Ascending aorta (tissue), 2 donors: ENCODE measurements around the gene PXYLP1. TPM values are rescaled to one million over a fixed set of nuclear protein-coding genes. Genes with fewer than 3 reads are reported as not detected.
A peak's percentile ranks its signal among the peaks of the same experiment; 100 is the strongest.

ENCODE experiments used
- DNase-seq, 2 donors: peaks; one replicate each; pipeline ENCODE4 v3.0.0-alpha.2; 2019; ENCODE audit warnings: low spot score in 2 of 2
- H3K27ac ChIP-seq, 2 donors: fragments of 200-600 bp; sonication (generic); one replicate each; pipeline ENCODE4 v1.5.1; 2016 to 2017; ENCODE audit warnings: mild to moderate bottlenecking in 1 of 2
- H3K27me3 ChIP-seq: fragments of 200-600 bp; sonication (generic); one replicate; pipeline ENCODE4 v1.5.1; 2017
- H3K36me3 ChIP-seq, 2 donors: fragments of 200-600 bp; sonication (generic); one replicate each; pipeline ENCODE4 v1.5.1; 2016
- H3K4me1 ChIP-seq, 2 donors: fragments of 200-600 bp; sonication (generic); one replicate each; pipeline ENCODE4 v1.5.1; 2016 to 2017; ENCODE audit warnings: mild to moderate bottlenecking in 1 of 2
- H3K4me3 ChIP-seq, 2 donors: fragments of 200-600 bp; sonication (generic); one replicate each; pipeline ENCODE4 v1.5.1; 2016 to 2017; ENCODE audit warnings: mild to moderate bottlenecking in 1 of 2
- H3K9me3 ChIP-seq, 2 donors: fragments of 200-600 bp; sonication (generic); one replicate each; pipeline ENCODE4 v1.5.1; 2016
- intact Hi-C: fragments of 100-400 bp; cut with DNase I; formaldehyde crosslinking; loops from one replicate; pipeline ENCODE4 v1.15.1; 2023
- total RNA-seq: library from RNA; depleted of rRNA; stranded (reverse); fragments of >200 nt; gene quantifications from one replicate; pipeline ENCODE4 v1.1.0, GENCODE V29; 2016
- TF ChIP-seq, protein P1 (sequence below), 3 experiments: fragments of 200-600 bp in 2 of 3; fragments of 450-650 bp in 1 of 3; sonication (generic) in 2 of 3; IDR thresholded peaks; one replicate each; pipeline ENCODE4 v1.5.1; 2016 to 2019; ENCODE audit warnings: antibody characterized with exemption in 3 of 3, mild to moderate bottlenecking in 1 of 3, moderate library complexity in 1 of 3

Gene PXYLP1
- total RNA-seq, 1 donor from 2014 or later = 14.2 TPM

GRCh38 chr3:141306276-141306675, 74.7 kb downstream of the PXYLP1 start:
- TF ChIP-seq, protein P1, sequence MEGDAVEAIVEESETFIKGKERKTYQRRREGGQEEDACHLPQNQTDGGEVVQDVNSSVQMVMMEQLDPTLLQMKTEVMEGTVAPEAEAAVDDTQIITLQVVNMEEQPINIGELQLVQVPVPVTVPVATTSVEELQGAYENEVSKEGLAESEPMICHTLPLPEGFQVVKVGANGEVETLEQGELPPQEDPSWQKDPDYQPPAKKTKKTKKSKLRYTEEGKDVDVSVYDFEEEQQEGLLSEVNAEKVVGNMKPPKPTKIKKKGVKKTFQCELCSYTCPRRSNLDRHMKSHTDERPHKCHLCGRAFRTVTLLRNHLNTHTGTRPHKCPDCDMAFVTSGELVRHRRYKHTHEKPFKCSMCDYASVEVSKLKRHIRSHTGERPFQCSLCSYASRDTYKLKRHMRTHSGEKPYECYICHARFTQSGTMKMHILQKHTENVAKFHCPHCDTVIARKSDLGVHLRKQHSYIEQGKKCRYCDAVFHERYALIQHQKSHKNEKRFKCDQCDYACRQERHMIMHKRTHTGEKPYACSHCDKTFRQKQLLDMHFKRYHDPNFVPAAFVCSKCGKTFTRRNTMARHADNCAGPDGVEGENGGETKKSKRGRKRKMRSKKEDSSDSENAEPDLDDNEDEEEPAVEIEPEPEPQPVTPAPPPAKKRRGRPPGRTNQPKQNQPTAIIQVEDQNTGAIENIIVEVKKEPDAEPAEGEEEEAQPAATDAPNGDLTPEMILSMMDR (IDR thresholded peaks at IDR 0.05) = no peak
- intact Hi-C loops = no loop called here
- Histone ChIP-seq H3K4me3 (no peak overlapping the region), H3K9me3 (no peaks in the 10 kb centered on the region), H3K27ac (no peak overlapping the region), H3K27me3 (no peaks in the 10 kb centered on the region), H3K36me3 (no peaks in the 10 kb centered on the region), H3K4me1 (peaks cover 0 to 4% of the 10 kb centered on the region in 2 donors)
- no peak for DNase-seq

DNA sequence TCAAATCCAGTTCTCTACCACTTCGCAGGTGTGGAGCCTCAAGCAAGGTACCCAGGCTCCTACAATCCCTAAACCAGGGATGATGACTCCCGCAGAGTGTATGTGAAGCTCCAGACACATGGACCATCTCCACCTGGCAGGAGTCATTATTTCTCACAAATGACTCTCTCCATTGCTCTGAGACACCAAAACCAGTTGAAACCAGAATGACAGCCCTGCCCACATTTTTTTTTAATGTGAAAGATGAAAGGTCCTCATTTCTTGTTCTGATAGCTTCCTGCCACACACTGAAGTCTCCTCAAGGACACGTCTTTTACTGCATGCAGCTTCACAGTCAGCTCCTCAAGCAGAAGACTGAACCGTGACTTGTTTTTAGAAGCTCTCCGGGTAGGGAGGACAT, 75.3 kb downstream of the PXYLP1 start:
- peaks cover 0 to 4% of the 10 kb centered on the region in 2 donors for H3K4me1 ChIP-seq
- intact Hi-C loops = no loop called here
- no peak overlapping the region for H3K4me3 ChIP-seq
- H3K9me3 ChIP-seq = no peaks in the 10 kb centered on the region
- no peaks in the 10 kb centered on the region for H3K27me3 ChIP-seq
- no peak overlapping the region for H3K27ac ChIP-seq
- DNase-seq = no peak
- H3K36me3 ChIP-seq = no peaks in the 10 kb centered on the region
- TF ChIP-seq, protein P1 (IDR thresholded peaks at IDR 0.05) = no peak

DNA sequence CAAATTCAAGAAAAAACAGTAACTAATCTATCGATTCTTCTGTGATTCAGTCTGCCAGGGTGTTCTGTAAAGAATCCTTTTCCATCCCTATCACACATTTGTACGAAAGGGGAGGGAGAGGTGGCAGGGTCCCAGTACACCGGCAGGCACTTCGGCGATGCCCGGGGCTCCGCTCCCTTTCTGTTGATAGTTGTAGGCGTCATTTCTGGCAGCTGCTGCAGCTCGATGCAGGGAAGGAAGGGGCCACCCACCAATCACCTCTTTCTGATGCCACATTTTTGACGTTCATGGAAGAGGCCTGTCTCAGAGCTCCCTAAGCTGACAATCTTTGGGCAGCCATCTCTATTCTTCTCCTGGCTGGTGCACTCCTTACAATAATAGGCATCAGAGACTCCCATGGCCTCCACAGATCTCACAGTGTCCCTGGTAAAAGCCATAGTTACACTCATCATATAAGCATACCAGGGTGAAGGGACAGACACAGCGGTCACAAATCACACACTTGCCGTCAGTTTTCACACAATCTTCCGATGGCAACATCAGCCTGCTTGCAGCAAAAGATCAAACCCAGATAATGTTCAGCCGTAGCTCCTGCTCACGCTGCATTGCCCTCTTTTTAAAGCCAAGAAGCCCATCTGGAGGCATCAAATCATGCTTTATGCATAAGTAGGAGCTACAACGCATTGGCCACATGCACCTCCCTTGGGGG, 75.9 kb downstream of the PXYLP1 start:
- intact Hi-C loops = no loop called here

GRCh38 chr3:141308588-141309218, 77.1 kb downstream of the PXYLP1 start:
- H3K9me3 ChIP-seq = no peaks in the 10 kb centered on the region
- intact Hi-C loops = no loop called here
- no peaks in the 10 kb centered on the region for H3K36me3 ChIP-seq
- peaks cover 0 to 8% of the 10 kb centered on the region in 2 donors for H3K4me1 ChIP-seq
- H3K27ac ChIP-seq = no peak overlapping the region
- H3K4me3 ChIP-seq = no peak overlapping the region
- H3K27me3 ChIP-seq = no peaks in the 10 kb centered on the region
- DNase-seq = peak in 1 of 2 donors; percentile 75
- TF ChIP-seq, protein P1 (IDR thresholded peaks at IDR 0.05) = peak; percentile 31 to 66 (median 32)

More for the DNA sequence above, 75.9 kb downstream of the PXYLP1 start:
- TF ChIP-seq, protein P1 (IDR thresholded peaks at IDR 0.05) = no peak
- no peaks in the 10 kb centered on the region for H3K9me3 ChIP-seq
- H3K27ac ChIP-seq = no peak overlapping the region
- no peak for DNase-seq
- no peaks in the 10 kb centered on the region for H3K27me3 ChIP-seq
- H3K4me3 ChIP-seq = no peak overlapping the region
- H3K36me3 ChIP-seq = no peaks in the 10 kb centered on the region
- peaks cover 0 to 7% of the 10 kb centered on the region in 2 donors for H3K4me1 ChIP-seq

DNA sequence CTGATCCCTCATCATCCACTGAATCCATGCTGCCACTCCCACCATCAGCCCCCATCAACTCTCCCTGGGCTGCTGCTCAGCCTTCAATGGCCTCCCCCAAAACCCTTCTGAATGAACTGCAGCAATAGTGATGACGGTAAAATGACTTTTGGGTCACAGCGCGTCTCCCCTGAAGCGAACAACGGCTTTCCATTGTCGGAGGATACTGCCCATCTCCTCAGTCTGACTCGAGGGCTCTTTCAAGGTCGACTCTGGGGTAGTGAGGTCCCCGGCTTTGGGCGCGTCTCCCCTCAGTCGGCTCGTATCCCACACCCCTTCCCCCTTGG, 79.5 kb downstream of the PXYLP1 start:
- no peaks in the 10 kb centered on the region for H3K27me3 ChIP-seq
- peak overlapping the region; percentile 59 to 89 for H3K4me3 ChIP-seq
- peak in 1 of 2 donors; percentile 71 for DNase-seq
- intact Hi-C loops = loop anchor here (1.0 to 5.0 kb wide), 5 partner anchors 58 to 566 kb away; partner anchors contain the start of genes ATP1B3 and ZBTB38
- no peaks in the 10 kb centered on the region for H3K9me3 ChIP-seq
- H3K27ac ChIP-seq = peak overlapping the region; percentile 63 to 82
- no peaks in the 10 kb centered on the region for H3K36me3 ChIP-seq
- TF ChIP-seq, protein P1 (IDR thresholded peaks at IDR 0.05) = no peak
- peaks cover 0 to 8% of the 10 kb centered on the region in 2 donors for H3K4me1 ChIP-seq
